Eye (tissue), 1 donor: ENCODE measurements around the gene YIF1A.
"Not testable (repeated sequence)": the region's sequence is repeated elsewhere in the genome, so short reads cannot be mapped to it uniquely, and the experiment has no call there.

ENCODE experiments used
- DNase-seq: peaks from one replicate; pipeline ENCODE4 v3.0.0-alpha.2; 2015

The YIF1A gene

DNA sequence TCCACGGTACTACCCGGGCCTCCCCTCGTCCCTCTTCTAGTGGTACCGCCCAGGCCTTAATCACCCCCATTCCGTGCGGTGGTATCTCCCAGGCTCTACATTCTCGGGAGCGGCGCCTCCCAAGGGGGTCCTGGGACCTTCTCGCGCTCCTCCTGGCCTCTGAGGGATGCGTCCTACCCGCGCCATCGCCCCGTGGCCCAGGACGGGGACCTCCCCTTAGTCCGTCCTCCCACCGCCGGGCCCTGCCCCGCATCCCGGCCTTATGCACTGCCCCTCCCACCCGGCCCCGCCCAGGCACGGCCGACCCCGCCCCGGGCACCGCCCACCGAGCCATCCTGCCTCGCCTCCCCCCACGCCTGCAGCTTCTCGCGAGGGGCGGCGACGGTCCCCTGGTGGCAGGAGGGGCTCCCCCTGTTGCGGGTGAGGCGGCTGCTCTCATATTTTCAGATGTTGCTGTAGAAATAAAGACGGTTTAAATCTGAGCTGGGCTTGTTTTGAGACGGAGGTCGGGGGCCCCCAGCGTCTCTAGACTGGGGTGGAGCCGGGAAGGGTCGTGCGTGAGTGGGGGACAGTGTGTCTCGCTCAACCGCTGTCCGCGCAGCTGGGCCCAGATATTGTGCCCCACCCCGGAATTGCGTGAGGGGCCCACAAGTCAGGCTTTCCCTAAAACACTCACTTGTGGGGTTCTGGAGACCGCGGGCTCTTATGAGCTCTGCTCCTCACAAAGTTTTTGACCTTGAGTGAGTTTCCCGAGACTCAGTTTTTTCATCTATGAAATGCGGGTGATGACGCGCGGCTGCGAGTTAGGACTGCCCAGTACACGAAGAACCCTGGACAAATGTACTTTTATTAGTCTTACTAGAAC, 21.3 kb downstream of the YIF1A start:
- DNase-seq = peak; percentile 95

DNA sequence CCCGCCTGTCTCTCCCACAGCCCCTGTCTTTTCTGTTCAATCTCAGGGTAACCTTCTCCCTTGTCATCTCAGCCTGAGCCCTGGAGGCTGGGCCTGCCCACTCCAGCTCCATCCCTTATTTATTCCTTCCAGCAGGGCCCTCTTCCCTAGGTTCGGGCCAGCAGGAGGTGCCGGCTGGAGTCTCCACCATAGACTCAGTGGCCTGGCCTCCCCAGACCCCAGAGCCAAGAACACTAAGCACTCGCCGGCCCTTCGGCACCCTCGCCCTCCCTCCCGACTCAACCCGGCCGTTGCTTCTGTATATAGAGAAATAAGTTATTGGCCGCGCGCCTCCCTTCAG, 21.9 kb downstream of the YIF1A start:
- no peak for DNase-seq

DNA sequence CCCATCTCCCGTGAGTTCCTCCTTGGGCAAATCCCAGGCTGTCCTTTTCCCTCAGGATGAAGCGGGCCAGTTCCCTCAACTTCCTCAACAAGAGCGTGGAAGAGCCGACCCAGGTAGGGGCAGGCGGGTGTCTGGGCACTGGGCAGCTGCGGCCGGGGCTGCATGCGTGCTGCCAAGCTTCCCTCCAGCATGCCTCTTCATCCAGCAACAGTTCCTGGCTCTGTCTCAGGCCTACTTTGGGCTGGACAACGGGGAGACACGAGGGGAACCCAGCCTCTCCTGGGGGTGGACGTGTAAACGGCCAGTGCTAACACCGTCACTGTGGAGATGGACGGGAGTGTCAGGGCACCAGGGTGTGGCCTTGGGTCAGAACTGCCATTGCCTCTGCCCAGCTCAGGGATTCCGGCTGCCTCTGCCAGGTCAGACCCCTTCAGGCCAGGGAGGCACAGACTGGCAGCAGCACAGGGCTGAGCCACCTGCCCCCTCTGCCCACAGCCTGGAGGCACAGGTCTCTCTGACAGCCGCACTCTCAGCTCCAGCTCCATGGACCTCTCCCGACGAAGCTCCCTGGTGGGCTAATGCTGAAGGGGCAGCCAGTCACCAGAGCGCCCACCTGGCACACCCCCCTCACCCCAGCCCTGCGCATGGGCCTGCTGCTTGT, 22.4 kb downstream of the YIF1A start:
- DNase-seq = no peak

DNA sequence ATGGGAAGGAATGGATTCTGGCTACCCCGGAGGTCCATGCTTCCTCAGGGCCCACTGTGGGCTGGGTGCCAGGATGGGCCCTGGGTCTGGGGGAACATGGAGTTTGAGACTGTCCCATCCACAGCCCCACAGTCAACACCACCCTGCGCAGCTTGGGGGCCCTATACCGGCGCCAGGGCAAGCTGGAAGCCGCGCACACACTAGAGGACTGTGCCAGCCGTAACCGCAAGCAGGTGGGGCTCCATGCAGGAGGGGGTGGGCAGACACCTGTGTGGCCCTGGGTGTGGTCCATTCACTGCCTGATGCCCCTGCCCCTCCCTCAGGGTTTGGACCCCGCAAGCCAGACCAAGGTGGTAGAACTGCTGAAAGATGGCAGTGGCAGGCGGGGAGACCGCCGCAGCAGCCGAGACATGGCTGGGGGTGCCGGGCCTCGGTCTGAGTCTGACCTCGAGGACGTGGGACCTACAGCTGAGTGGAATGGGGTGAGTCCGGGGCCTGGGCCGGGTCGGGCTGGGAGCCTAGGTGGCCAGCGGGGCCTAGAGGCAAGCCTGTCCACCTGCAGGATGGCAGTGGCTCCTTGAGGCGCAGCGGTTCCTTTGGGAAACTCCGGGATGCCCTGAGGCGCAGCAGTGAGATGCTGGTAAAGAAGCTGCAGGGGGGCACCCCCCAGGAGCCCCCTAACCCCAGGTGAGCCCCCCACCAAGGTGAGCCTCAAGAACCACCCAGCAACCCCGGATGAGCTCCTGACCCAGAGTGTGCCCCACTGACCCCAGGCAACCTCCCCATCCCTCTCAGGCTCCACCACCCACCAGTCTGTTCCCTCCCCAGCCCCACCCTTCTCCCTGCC, 23.2 kb downstream of the YIF1A start:
- DNase-seq = no peak

DNA sequence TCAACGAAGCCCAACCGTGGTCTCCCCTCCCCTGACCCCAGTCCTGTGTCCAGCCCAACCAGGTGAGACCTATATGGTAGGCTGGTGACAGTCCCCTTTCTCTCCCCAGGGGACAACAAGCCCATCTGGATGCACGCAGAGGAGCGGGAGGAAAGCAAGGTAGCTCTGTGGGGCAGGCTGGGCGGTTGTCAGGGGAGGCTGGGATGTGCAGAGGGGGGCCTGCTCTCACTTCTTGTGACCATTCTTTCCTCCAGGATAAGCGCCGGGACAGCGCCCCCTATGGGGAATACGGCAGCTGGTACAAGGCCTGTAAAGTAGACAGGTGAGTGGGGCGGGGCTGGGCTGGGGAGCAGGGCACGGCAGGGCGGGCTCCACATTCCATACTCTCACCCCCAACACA, 24.0 kb downstream of the YIF1A start:
- DNase-seq = no peak

DNA sequence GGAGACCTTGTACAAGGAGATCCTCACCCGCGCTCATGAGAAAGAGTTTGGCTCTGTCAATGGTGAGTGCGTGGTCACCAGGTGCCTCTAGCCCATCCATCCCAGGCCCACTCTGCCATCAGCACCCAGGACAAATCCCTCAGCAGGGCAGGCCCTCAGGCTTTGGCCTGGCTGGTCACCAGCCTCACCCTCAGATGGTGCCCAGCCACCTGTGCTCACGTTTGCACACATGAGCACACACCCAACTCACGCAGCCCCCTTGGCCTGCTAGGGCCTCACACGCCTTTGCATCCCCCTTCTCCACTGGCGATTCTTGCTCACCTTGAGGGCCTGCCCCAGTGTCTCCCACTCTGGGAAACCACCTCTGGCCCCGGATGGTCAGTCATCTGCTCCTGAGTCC, 24.6 kb downstream of the YIF1A start:
- DNase-seq = no peak

DNA sequence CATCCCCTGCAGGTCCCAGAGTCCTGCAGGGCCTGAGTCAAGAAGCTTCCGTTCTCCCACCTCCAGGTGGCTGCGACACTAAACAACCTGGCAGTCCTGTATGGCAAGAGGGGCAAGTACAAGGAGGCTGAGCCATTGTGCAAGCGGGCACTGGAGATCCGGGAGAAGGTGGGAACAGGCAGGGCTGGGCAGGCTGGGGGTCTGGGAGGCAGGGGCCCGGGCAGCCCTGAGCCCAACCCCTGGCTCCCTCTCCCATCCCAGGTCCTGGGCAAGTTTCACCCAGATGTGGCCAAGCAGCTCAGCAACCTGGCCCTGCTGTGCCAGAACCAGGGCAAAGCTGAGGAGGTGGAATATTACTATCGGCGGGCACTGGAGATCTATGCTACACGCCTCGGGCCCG, 25.2 kb downstream of the YIF1A start:
- DNase-seq = no peak

DNA sequence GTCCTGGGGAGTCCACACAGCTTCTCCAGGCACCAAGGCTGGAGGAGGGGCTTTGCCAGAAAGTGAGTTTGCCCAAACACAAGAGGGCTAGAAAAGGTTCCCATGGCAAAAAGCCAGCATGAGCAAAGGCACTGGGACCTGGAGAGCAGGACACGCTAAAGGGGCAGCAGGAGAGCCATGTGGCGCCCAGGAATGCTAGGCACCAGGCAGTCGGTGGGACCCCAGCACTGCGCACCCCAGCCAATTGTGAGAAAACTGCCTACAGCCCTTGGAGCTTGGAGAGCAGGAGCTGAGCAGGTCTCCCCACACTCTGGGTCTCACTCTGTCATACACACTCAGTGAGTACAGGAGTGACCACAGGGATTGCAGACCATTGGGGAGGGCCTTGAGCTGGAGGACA, 25.7 kb downstream of the YIF1A start:
- DNase-seq = no peak

DNA sequence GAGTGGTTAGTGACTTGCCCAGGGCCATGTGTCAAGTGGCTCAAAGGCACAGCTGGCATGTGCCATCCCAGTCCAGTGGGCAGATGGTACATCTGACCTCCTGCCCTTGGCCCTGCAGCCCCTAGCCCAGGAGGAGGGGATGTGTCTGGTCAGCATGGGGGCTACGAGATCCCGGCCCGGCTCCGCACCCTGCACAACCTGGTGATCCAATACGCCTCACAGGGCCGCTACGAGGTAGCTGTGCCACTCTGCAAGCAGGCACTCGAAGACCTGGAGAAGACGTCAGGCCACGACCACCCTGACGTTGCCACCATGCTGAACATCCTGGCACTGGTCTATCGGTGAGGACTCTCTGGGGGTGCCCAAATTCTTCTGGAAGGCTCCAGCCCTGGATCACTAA, 26.2 kb downstream of the YIF1A start:
- no peak for DNase-seq

DNA sequence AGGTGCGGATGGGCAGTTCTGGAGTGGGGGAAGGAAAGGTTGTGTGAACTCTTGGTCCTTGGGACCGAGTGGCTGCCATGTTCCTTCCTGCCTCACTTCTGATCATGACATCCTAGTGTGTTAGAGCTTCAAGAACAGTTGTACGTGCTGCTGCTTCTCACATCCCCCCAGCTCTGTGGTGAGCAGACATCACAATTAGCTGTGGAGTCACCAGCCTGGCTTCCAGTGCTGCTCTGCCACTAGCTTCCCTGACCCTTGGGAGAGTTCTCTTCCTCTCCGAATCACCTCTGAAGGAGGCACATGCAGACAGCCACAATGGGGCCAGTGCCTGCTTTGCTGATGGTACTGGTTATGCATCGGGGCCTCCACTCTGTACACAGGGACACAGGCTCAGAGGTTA, 26.8 kb downstream of the YIF1A start:
- DNase-seq = no peak

DNA sequence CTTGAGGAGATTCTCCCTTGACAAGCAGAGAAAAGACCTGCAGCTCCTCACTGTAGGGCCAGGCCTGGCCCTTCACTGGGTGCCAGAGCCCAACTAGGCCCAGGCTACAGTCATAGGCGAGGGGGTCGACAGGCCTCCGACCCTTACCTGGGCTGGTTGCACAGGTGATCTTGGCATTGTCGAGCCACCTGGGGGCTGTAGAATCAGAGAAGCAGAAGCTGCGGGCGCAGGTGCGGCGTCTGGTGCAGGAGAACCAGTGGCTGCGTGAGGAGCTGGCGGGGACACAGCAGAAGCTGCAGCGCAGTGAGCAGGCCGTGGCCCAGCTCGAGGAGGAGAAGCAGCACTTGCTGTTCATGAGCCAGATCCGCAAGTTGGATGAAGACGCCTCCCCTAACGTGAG, 27.4 kb downstream of the YIF1A start:
- DNase-seq = no peak

DNA sequence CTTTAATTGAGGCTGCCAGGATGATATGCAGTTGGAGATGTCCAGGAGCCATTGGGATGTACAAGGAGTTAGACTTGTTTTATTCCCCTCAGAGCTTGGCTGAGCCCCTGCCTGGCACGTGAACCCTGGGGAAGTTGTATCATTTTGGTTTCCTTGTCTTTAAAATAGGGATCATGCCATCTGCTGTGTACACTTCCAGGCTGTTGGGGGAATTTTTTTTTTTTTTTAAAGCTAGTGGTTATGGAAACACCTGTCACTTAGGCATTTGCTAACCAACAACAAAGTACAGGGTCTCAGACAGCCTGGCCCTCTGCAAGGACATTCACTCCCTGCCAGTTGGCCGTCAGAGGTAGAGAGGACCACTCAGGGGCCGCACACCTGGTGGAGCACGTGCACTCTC, 29.0 kb downstream of the YIF1A start:
- DNase-seq = no peak

DNA sequence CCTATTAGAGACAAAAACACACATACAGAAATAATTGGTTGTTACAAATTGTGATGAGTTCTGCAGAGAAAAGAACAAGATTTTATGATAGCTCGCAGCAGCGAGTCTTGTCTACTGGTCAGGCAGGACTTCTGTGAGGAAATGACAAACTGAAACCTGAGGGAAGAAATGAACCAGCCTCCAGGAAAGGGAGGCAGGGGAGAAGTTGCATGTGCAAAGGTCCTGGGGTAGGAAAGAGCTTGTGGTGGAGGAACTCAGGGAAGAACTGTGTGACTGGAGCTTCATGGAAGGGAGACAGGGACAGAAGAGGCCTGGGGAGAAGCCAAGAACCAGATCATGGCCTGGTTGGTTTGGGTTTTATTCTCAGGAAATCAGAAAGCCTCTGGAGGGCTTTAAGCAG, 29.7 kb downstream of the YIF1A start:
- no peak for DNase-seq

DNA sequence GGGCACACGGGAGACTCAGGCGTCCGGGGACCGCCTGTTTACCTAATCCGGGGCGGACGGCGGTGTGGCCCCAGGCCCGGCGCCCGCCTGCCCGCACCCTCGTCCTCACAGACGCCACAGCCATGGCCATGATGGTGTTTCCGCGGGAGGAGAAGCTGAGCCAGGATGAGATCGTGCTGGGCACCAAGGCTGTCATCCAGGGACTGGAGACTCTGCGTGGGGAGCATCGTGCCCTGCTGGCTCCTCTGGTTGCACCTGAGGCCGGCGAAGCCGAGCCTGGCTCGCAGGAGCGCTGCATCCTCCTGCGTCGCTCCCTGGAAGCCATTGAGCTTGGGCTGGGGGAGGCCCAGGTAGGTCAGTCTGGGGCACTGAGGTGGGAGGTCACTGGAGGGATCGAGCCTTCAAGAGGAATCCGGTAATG, 30.5 kb downstream of the YIF1A start:
- no peak for DNase-seq

DNA sequence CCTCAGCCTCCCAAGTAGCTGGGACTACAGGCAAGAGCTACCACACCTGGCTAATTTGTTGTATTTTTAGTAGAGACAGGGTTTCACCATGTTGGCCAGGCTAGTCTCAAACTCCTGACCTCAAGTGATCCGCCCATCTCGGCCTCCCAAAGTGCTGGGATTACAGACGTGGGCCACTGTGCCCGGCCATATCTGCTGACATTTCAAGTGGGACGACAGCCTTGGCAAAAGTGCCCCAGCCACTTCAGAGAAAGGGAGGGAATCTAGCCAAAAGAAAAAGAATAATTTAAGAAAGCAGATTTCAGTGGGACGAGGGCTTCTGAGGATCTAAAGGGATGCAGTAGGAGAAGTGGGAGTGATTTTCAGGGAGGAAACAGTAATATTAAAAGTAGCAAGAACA, 35.9 kb downstream of the YIF1A start:
- not testable (repeated sequence) for DNase-seq

DNA sequence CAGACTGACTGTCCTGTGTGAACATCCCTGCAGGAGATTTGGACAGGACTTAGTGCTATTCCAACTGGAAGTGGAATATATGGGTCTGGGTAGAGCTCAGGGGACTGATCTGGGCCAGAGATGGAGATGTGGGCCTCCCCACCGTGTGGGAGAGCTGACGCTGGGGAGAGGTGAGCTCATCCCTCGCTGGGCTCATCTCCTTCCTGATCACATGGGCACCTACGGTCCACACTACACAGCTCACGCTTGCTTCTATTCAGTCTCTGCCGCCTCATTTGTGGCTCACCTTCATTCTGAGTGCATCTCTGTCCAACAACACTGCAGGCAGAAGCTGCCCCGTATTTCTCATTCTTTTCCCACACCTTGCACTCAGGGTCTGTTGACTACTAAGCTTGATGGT, 37.1 kb downstream of the YIF1A start:
- DNase-seq = no peak

DNA sequence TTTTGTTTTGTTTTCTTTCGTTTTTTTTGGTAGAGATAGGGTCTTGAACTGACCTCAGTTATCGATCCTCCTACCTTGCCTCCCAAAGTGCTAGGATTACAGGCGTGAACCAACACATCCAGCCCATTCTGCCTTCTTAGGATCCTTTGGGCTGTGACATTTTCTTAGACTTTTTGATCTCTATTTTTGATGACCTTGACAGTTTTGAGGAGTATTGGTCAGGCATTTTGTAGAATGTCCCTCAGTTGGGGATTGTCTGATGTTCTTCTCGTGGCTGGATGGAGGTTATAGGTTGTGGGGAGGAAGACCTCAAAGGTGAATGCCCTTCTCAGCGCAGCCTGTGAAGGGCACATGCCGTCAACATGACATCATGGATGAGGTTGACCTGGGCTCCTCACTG, 40.0 kb downstream of the YIF1A start:
- no peak for DNase-seq

DNA sequence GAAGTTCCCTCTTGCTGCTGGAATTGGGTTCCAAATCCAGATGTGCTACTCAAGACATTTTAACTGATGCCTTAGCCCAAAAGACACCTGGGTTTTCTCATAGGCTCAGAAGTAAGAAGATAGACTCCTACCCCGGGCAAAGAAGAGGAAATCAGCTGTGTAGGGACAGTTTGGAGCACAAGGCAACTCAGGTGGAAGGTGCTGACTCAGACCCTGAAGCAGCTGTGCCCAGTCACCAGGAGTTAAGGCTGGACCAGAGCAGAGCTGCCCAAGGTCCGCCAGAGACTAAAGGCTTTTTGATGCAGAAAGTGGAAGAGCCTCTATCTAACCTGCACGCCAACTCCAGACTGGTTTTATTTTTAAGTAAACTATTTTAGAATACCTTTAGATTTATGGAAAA, 41.1 kb downstream of the YIF1A start:
- DNase-seq = no peak

DNA sequence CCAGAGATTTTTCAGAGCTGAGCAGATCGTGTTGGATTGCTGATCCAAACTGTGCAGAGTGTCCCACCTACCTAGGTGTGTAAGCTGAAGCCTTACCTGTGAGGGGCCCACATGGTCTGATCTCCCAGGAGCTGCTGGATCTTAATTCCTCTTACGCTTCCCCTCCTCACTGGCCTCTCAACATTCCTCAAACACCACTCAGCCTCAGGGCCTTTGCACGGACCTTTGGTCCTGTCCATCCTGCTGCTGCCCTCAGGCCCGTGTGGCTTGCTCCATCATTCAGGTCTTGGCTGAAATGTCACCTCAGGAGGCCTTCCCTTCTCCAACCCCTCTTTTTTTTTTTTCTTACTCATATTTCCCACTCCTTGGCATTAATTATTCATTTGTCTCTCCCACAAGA, 41.6 kb downstream of the YIF1A start:
- DNase-seq = no peak

DNA sequence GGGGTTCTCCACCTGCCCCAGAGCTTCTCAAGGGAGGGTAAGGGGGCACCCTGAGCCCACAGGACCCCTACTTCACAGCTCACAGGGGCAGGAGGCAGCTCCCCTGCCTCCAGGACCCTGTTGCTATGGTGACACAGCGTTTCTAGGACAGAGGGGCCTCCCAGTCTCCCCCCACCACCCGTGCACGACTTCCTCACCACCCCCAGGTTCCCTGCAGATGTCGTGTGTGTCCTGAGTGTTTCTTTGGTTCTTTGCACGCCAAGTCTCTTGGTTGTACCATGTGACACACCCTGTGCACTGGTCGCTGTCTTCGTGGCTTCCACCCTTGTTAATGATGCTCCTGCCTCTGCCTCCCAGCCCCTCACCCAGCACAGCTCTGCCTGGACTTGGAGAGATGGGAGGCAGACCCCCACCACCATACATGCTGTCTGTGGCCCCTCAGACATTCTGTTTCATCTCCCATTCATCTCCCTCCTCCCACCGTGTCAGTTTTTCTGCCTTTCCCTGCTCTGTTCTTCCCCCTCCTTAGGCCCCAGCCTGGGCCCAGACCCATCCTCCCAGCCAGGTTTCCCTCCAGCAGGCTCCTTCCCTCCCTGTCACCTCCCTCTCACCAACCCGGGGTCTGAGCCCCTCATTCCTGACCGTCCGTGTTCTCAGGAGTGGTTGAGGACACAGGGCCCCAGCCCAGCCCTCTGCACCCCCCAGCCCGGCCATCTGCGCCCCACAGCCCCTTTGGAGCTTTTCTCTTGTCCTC, 45.0 kb downstream of the YIF1A start:
- peak; percentile 18 for DNase-seq

DNA sequence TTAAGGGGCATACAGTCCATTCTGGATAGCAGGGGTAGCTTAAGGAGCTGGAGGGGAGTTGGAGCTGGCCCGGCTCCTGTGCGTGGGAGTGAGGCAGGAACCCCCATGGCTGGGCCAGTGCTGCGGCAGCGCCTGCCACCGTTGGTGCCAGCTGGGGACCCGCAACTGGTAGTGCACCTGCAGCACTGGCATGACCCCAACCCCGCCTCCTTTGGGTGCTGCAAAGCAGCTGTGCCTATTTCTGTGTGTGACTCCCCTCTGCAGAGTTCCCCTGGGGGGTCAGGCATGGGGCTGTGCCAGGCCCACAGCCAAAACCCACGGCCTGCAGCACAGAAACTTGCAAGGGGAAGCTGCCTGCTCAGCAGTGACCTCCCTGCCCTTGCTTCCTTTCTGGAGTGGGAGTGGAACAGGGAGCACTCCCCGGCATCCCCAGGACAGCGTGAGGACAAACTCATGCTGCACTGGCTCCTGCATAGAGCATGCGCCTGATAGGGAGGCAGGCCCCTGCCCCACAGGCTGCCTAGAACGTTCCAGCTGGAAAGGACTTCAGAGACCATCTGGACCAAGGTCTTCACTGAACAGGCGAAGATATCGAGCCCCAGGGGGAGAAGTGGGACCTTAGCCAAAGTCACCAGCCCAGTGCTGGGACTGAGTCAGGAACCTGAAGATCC, 46.7 kb downstream of the YIF1A start:
- DNase-seq = no peak

DNA sequence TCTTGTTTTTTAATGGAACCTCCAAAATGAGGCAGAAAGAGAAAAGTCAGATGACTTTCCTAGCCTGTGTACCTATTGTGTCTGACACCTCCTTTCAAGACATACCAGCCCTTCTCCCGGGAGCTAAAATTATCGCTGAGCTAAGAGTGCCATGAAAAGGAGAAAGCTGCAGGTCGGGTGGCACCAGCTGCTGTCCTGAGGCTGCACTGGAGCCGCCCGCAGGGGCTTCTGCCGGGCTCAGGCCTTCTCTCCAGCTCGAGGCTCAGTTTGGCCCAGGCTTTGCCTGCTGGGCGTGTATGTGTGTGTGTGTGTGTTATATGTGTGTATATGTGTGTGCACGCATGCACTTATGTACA, 48.2 kb downstream of the YIF1A start:
- DNase-seq = no peak
